HEK293 (cell line): ENCODE results near the gene RNF217.

Experiments used
- CTCF ChIA-PET: fragments of 350-600 bp; formaldehyde crosslinking; extraction: SDS; loops from one replicate; lab custom pipeline; 2021; ENCODE audit warnings: antibody characterized with exemption; lab: Yijun Ruan, JAX
- POLR2A ChIA-PET: fragments of 300-600 bp; formaldehyde crosslinking; extraction: SDS; loops from one replicate; lab custom pipeline; 2020; ENCODE audit warnings: antibody characterized with exemption, inconsistent platforms; lab: Yijun Ruan, JAX
- H3K27ac ChIP-seq: fragments of 200-500 bp; sonication (Bioruptor generic); 2 replicates; pipeline ENCODE4 v1.5.1; 2014; ENCODE audit warnings: low read depth, low read length, control low read depth, inconsistent platforms; ENCODE audit errors: extremely low read depth
- H3K36me3 ChIP-seq, 2 experiments: fragments of 200-500 bp in 1 of 2; sonication (Bioruptor generic) in 1 of 2; 1 replicate in 1 of 2; 2 replicates in 1 of 2; pipeline ENCODE4 v1.5.1; 2014 to 2017; ENCODE audit warnings: inconsistent platforms in 2 of 2, low read length in 2 of 2; ENCODE audit not compliant: control insufficient read depth in 2 of 2, insufficient read depth in 1 of 2
- H3K4me1 ChIP-seq: fragments of 200-500 bp; sonication (Bioruptor generic); 2 replicates; pipeline ENCODE4 v1.5.1; 2014; ENCODE audit warnings: mild to moderate bottlenecking, low read length, inconsistent platforms; ENCODE audit not compliant: control insufficient read depth, insufficient read depth
- H3K4me3 ChIP-seq: 2 replicates; pipeline ENCODE4 v1.5.1; 2011; ENCODE audit warnings: low read depth, mild to moderate bottlenecking, control low read depth, low read length, moderate library complexity
- H3K9me3 ChIP-seq: fragments of 200-500 bp; sonication (Bioruptor generic); 2 replicates; pipeline ENCODE4 v1.5.1; 2014; ENCODE audit warnings: low read depth, low read length, inconsistent platforms; ENCODE audit not compliant: control insufficient read depth, insufficient read depth
- IKZF3 ChIP-seq: fragments of 450-650 bp; IDR thresholded peaks from 2 replicates; pipeline ENCODE4 v1.5.0; 2018; ENCODE audit warnings: missing biosample characterization, mild to moderate bottlenecking, missing genetic modification characterization, moderate library complexity
- KLF9 ChIP-seq: fragments of 450-650 bp; formaldehyde crosslinking; IDR thresholded peaks from 2 replicates; pipeline ENCODE4 v1.5.1; 2016; ENCODE audit warnings: missing biosample characterization, missing genetic modification characterization, low read depth
- SP7 ChIP-seq: fragments of 450-650 bp; formaldehyde crosslinking; IDR thresholded peaks from 2 replicates; pipeline ENCODE4 v1.5.1; 2016; ENCODE audit warnings: missing biosample characterization, missing genetic modification characterization
- WT1 ChIP-seq: fragments of 450-650 bp; formaldehyde crosslinking; IDR thresholded peaks from 2 replicates; pipeline ENCODE4 v1.5.1; 2016; ENCODE audit warnings: missing biosample characterization, missing genetic modification characterization
- ZBTB8A ChIP-seq: fragments of 450-650 bp; formaldehyde crosslinking; IDR thresholded peaks from 2 replicates; pipeline ENCODE4 v1.5.1; 2016; ENCODE audit warnings: missing biosample characterization, missing genetic modification characterization
- ZNF132 ChIP-seq: fragments of 450-650 bp; formaldehyde crosslinking; IDR thresholded peaks from 2 replicates; pipeline ENCODE4 v1.5.1; 2017; ENCODE audit warnings: missing biosample characterization, missing genetic modification characterization, borderline replicate concordance
- ZNF2 ChIP-seq: fragments of 450-650 bp; formaldehyde crosslinking; IDR thresholded peaks from 2 replicates; pipeline ENCODE4 v1.5.1; 2016; ENCODE audit warnings: missing biosample characterization, missing genetic modification characterization
- ZNF223 ChIP-seq: fragments of 450-650 bp; formaldehyde crosslinking; IDR thresholded peaks from 2 replicates; pipeline ENCODE4 v1.5.1; 2016; ENCODE audit warnings: missing biosample characterization, missing genetic modification characterization
- ZNF23 ChIP-seq: fragments of 450-650 bp; formaldehyde crosslinking; IDR thresholded peaks from 2 replicates; pipeline ENCODE4 v1.5.1; 2016; ENCODE audit warnings: missing biosample characterization, missing genetic modification characterization, borderline replicate concordance
- ZNF350 ChIP-seq: fragments of 450-650 bp; formaldehyde crosslinking; IDR thresholded peaks from 2 replicates; pipeline ENCODE4 v1.5.0; 2017; ENCODE audit warnings: missing biosample characterization, mild to moderate bottlenecking, missing genetic modification characterization
- ZNF624 ChIP-seq: fragments of 450-650 bp; formaldehyde crosslinking; IDR thresholded peaks from 2 replicates; pipeline ENCODE4 v1.5.1; 2017; ENCODE audit warnings: missing biosample characterization, missing genetic modification characterization
- ZNF670 ChIP-seq: fragments of 450-650 bp; formaldehyde crosslinking; IDR thresholded peaks from 2 replicates; pipeline ENCODE4 v1.5.1; 2016; ENCODE audit warnings: missing biosample characterization, missing genetic modification characterization, low read depth
- ZNF677 ChIP-seq: fragments of 450-650 bp; IDR thresholded peaks from 2 replicates; pipeline ENCODE4 v1.5.0; 2018; ENCODE audit warnings: missing biosample characterization, mild to moderate bottlenecking, missing genetic modification characterization, moderate library complexity
- ZNF792 ChIP-seq: fragments of 450-650 bp; formaldehyde crosslinking; IDR thresholded peaks from 2 replicates; pipeline ENCODE4 v1.5.1; 2016; ENCODE audit warnings: missing biosample characterization, missing genetic modification characterization
- ZNF843 ChIP-seq: fragments of 450-650 bp; formaldehyde crosslinking; IDR thresholded peaks from 2 replicates; pipeline ENCODE4 v1.5.1; 2016; ENCODE audit warnings: missing biosample characterization, missing genetic modification characterization
- ZXDB ChIP-seq: fragments of 450-650 bp; formaldehyde crosslinking; IDR thresholded peaks from 2 replicates; pipeline ENCODE4 v1.5.1; 2016; ENCODE audit warnings: missing biosample characterization, missing genetic modification characterization
- TF ChIP-seq, protein P1 (sequence below): fragments of 450-650 bp; formaldehyde crosslinking; IDR thresholded peaks from 2 replicates; pipeline ENCODE4 v1.5.1; 2016; ENCODE audit warnings: missing biosample characterization, missing genetic modification characterization
- TF ChIP-seq, protein P2 (sequence below): fragments of 450-650 bp; formaldehyde crosslinking; IDR thresholded peaks from 2 replicates; pipeline ENCODE4 v1.5.1; 2016; ENCODE audit warnings: missing biosample characterization, missing genetic modification characterization, low read depth
- TF ChIP-seq, protein P3 (sequence below): fragments of 450-650 bp; formaldehyde crosslinking; IDR thresholded peaks from 2 replicates; pipeline ENCODE4 v1.5.0; 2017; ENCODE audit warnings: missing biosample characterization, missing genetic modification characterization, borderline replicate concordance
- TF ChIP-seq, protein P4 (sequence below): fragments of 450-650 bp; formaldehyde crosslinking; IDR thresholded peaks from 2 replicates; pipeline ENCODE4 v1.5.1; 2016; ENCODE audit warnings: missing biosample characterization, missing genetic modification characterization
- TF ChIP-seq, protein P5 (sequence below): fragments of 450-650 bp; formaldehyde crosslinking; IDR thresholded peaks from 2 replicates; pipeline ENCODE4 v1.5.1; 2016; ENCODE audit warnings: missing biosample characterization, missing genetic modification characterization

The RNF217 gene

DNA sequence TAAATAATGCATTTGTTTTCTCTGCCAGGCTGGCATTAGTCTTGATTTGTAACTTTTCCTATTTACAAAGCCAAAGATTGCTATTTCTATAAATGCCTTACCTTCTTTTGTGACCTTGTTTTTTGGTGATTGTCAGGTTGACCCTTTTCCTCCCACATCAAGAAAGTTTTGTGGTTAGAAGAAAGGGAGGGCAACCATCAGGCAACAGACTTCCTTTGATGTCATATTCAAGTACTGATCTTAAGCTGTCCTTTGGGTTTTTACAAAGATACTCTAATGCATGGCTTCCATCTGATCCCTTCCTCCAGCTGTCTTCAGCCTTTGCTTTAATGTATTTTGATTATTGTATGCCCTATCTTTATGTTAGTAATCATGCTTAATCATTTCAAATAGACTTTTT is 23.9 kb downstream of the RNF217 start:
- CTCF ChIA-PET = interaction anchor here (1.0 kb wide), 1 partner anchor 128 kb away, joined by 13 read pairs; no protein-coding TSS in a partner anchor
- H3K36me3 ChIP-seq = no peaks in the 10 kb centered on the region
- TF ChIP-seq ZNF677 (tag by site-specific recombination) = peak; percentile 37; the same call in 1 of the 2 replicates
- peak; percentile 36; the same call in 1 of the 2 replicates for TF ChIP-seq WT1 (tag by site-specific recombination)
- no peak for TF ChIP-seq ZXDB (tag by site-specific recombination)
- TF ChIP-seq KLF9 = no peak
- 0 out of 2 replicates have a peak, but pooled peaks have one; percentile 42 for TF ChIP-seq ZNF350
- no peak for TF ChIP-seq SP7 (tag by site-specific recombination)
- no peak for TF ChIP-seq ZNF624
- TF ChIP-seq ZNF670 (tag by site-specific recombination) = no peak
- TF ChIP-seq ZNF132 (tag by site-specific recombination) = no peak
- no peak for TF ChIP-seq ZNF792 (tag by site-specific recombination)
- TF ChIP-seq, protein P1, sequence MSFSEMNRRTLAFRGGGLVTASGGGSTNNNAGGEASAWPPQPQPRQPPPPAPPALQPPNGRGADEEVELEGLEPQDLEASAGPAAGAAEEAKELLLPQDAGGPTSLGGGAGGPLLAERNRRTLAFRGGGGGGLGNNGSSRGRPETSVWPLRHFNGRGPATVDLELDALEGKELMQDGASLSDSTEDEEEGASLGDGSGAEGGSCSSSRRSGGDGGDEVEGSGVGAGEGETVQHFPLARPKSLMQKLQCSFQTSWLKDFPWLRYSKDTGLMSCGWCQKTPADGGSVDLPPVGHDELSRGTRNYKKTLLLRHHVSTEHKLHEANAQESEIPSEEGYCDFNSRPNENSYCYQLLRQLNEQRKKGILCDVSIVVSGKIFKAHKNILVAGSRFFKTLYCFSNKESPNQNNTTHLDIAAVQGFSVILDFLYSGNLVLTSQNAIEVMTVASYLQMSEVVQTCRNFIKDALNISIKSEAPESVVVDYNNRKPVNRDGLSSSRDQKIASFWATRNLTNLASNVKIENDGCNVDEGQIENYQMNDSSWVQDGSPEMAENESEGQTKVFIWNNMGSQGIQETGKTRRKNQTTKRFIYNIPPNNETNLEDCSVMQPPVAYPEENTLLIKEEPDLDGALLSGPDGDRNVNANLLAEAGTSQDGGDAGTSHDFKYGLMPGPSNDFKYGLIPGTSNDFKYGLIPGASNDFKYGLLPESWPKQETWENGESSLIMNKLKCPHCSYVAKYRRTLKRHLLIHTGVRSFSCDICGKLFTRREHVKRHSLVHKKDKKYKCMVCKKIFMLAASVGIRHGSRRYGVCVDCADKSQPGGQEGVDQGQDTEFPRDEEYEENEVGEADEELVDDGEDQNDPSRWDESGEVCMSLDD (tag by site-specific recombination) = no peak
- TF ChIP-seq, protein P2, sequence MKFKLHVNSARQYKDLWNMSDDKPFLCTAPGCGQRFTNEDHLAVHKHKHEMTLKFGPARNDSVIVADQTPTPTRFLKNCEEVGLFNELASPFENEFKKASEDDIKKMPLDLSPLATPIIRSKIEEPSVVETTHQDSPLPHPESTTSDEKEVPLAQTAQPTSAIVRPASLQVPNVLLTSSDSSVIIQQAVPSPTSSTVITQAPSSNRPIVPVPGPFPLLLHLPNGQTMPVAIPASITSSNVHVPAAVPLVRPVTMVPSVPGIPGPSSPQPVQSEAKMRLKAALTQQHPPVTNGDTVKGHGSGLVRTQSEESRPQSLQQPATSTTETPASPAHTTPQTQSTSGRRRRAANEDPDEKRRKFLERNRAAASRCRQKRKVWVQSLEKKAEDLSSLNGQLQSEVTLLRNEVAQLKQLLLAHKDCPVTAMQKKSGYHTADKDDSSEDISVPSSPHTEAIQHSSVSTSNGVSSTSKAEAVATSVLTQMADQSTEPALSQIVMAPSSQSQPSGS (tag by site-specific recombination) = no peak
- TF ChIP-seq ZNF2 = no peak
- TF ChIP-seq, all 188 proteins: peak for 3
- no peak overlapping the region for H3K27ac ChIP-seq
- peaks cover 37% of the 10 kb centered on the region for H3K4me1 ChIP-seq
- POLR2A ChIA-PET = no interaction called here
- no peaks in the 10 kb centered on the region for H3K9me3 ChIP-seq
- H3K4me3 ChIP-seq = no peak overlapping the region

DNA sequence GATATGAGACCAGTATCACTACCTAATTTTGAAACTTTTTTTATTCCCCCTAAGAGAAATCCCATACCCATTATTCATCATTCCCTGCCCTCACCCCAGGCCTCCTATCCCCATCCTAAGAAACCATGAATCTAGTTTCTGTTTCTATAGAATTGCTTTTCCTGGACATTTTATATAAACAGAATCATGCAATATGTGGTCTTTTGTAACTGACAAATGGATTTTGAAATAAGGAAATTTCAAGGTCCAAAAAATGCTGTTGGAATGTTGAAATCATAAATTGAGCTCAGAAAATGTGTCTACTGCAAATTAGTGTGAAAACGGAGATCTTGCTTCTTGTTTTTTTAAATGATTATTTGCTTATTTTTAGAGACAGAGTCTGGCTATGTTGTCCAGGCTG is 25.1 kb downstream of the RNF217 start:
- Histone ChIP-seq H3K4me1 (peaks cover 30% of the 10 kb centered on the region), H3K9me3 (no peaks in the 10 kb centered on the region), H3K36me3 (no peaks in the 10 kb centered on the region), H3K27ac (no peak overlapping the region), H3K4me3 (no peak overlapping the region)
- POLR2A ChIA-PET = no interaction called here
- CTCF ChIA-PET = interaction anchor here (0.5 to 1.1 kb wide), 4 partner anchors 12 to 1550 kb away, joined by 3 to 4 read pairs (median 3); no protein-coding TSS in a partner anchor
- TF ChIP-seq ZNF843 (tag by site-specific recombination) = no peak
- TF ChIP-seq IKZF3 = no peak
- TF ChIP-seq, protein P3, sequence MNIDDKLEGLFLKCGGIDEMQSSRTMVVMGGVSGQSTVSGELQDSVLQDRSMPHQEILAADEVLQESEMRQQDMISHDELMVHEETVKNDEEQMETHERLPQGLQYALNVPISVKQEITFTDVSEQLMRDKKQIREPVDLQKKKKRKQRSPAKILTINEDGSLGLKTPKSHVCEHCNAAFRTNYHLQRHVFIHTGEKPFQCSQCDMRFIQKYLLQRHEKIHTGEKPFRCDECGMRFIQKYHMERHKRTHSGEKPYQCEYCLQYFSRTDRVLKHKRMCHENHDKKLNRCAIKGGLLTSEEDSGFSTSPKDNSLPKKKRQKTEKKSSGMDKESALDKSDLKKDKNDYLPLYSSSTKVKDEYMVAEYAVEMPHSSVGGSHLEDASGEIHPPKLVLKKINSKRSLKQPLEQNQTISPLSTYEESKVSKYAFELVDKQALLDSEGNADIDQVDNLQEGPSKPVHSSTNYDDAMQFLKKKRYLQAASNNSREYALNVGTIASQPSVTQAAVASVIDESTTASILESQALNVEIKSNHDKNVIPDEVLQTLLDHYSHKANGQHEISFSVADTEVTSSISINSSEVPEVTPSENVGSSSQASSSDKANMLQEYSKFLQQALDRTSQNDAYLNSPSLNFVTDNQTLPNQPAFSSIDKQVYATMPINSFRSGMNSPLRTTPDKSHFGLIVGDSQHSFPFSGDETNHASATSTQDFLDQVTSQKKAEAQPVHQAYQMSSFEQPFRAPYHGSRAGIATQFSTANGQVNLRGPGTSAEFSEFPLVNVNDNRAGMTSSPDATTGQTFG (tag by site-specific recombination) = no peak
- no peak for TF ChIP-seq ZNF23
- no peak for TF ChIP-seq ZNF132 (tag by site-specific recombination)
- TF ChIP-seq ZNF350 = no peak
- TF ChIP-seq, protein P4, sequence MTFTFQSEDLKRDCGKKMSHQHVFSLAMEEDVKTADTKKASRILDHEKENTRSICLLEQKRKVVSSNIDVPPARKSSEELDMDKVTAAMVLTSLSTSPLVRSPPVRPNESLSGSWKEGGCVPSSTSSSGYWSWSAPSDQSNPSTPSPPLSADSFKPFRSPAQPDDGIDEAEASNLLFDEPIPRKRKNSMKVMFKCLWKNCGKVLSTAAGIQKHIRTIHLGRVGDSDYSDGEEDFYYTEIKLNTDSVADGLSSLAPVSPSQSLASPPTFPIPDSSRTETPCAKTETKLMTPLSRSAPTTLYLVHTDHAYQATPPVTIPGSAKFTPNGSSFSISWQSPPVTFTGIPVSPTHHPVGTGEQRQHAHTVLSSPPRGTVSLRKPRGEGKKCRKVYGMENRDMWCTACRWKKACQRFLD = no peak
- no peak for TF ChIP-seq ZBTB8A (tag by site-specific recombination)
- no peak for TF ChIP-seq ZNF223 (tag by site-specific recombination)
- TF ChIP-seq, protein P5, sequence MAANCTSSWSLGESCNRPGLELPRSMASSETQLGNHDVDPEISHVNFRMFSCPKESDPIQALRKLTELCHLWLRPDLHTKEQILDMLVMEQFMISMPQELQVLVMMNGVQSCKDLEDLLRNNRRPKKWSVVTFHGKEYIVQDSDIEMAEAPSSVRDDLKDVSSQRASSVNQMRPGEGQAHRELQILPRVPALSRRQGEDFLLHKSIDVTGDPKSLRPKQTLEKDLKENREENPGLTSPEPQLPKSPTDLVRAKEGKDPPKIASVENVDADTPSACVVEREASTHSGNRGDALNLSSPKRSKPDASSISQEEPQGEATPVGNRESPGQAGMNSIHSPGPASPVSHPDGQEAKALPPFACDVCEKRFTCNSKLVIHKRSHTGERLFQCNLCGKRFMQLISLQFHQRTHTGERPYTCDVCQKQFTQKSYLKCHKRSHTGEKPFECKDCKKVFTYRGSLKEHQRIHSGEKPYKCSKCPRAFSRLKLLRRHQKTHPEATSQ (tag by site-specific recombination) = no peak
